NCI-H226 (cell line): Measurements from ENCODE around the gene LSMEM2.
"Not testable (repeated sequence)": the region's sequence is repeated elsewhere in the genome, so short reads cannot be mapped to it uniquely, and the experiment has no call there.

ENCODE experiments used
- DNase-seq: peaks from one replicate; pipeline ENCODE4 v3.0.0-alpha.2; 2015

Gene LSMEM2

GRCh38 chr3:50266017-50266416 is 12.9 kb upstream of the LSMEM2 start:
- no peak for DNase-seq

GRCh38 chr3:50266836-50267235 is 12.1 kb upstream of the LSMEM2 start:
- no peak for DNase-seq

- no peak for DNase-seq
Observed at GRCh38 chr3:50267280-50267913, 11.5 kb upstream of the LSMEM2 start.

- no peak for DNase-seq
Observed at GRCh38 chr3:50268276-50268675, 10.6 kb upstream of the LSMEM2 start.

GRCh38 chr3:50268703-50269451 is 10.0 kb upstream of the LSMEM2 start, which contains the start of gene SEMA3B:
Gene SEMA3B, plus strand, starts transcription at chr3:50269147. Its CDS starts 94 bp downstream, at chr3:50269241.
- DNase-seq, result peak; percentile 39

GRCh38 chr3:50269460-50269859 is 9.4 kb upstream of the LSMEM2 start:
- no peak for DNase-seq

- DNase-seq, result peak; percentile 53
Observed at GRCh38 chr3:50269977-50270413, 8.9 kb upstream of the LSMEM2 start.

- no peak for DNase-seq
Observed at GRCh38 chr3:50270422-50271224, 8.3 kb upstream of the LSMEM2 start.

- no peak for DNase-seq
Observed at GRCh38 chr3:50271314-50271936, 7.5 kb upstream of the LSMEM2 start.

- not testable (repeated sequence) for DNase-seq
Observed at GRCh38 chr3:50272538-50272910, 6.4 kb upstream of the LSMEM2 start.

GRCh38 chr3:50272911-50273688 is 5.8 kb upstream of the LSMEM2 start:
- DNase-seq, result peak; percentile 18

GRCh38 chr3:50273689-50274065 is 5.2 kb upstream of the LSMEM2 start:
- no peak for DNase-seq

GRCh38 chr3:50274371-50275104 is 4.3 kb upstream of the LSMEM2 start:
- no peak for DNase-seq

- no peak for DNase-seq
Observed at GRCh38 chr3:50275141-50275995, 3.5 kb upstream of the LSMEM2 start.

- DNase-seq, result no peak
Observed at GRCh38 chr3:50275996-50276761, 2.7 kb upstream of the LSMEM2 start.

- DNase-seq, result no peak
Observed at GRCh38 chr3:50276762-50277101, 2.2 kb upstream of the LSMEM2 start.

- DNase-seq, result no peak
Observed at GRCh38 chr3:50278123-50278879, 586 bp upstream of the LSMEM2 start.

GRCh38 chr3:50279255-50280016 is 549 bp downstream of the LSMEM2 start:
- DNase-seq, result no peak
